SKM-1 treated with dmso at 0.1 percent for 144 hours (cell line): ENCODE data around the gene OBI1.
"Not testable (repeated sequence)": the region's sequence is repeated elsewhere in the genome, so short reads cannot be mapped to it uniquely, and the experiment has no call there.

Experiments
- DNase-seq: peaks from one replicate; lab custom pipeline; 2025; ENCODE audit not compliant: unreplicated experiment; lab: John Stamatoyannopoulos, UW

OBI1 gene

DNA sequence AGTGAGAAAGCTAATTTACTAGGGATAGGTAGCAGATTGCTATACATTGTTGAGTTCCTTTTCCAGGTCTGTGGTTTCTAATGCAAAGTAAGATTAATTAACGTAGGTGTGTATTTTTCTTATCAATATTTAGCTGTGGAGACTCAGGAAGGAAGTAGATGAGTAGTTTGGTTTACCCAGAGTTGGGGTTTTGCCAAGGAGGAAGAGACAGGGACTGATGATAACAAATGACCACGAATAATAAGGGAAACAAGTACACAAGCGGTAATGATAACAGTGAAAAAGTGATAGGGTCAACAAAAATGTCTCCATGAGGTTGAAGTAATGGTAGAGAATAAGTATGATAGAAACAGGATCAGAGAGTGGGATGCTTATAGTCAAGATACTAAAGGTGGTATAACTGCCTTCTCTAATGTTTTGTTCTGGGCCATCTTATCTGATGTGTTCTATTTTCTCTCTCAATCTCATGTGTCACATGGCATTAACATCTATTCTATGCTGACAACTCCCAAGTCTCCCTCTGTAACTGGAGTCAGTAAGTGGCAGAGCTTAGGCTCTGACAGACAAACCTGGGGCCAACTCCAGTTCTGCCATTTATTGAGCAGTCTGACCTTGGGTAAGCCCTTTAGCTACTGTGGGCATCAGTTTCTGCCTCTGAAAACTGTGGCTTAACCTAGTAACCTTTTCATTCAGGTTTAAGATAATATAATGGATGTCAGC, 8.8 kb downstream of the OBI1 start:
- no peak for DNase-seq

DNA sequence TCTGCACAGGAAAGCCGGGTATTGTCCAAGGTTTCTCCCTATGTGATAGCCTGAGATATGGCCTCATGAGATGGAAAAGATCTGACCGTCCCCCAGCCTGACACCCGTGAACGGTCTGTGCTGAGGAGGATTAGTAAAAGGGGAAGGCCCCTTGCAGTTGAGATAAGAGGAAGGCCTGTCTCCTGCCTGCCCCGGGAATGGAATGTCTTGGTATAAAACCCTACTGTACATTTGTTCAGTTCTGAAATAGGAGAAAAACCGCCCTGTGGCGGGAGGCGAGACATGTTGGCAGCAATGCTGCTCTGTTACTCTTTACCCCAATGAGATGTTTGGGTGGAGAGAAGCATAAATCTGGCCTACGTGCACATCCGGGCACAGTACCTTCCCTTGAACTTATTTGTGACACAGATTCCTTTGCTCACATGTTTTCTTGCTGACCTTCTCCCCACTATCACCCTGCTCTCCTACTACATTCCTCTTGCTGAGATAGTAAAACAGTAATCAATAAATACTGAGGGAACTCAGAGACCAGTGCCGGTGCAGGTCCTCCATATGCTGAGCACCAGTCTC, 11.8 kb downstream of the OBI1 start:
- not testable (repeated sequence) for DNase-seq

DNA sequence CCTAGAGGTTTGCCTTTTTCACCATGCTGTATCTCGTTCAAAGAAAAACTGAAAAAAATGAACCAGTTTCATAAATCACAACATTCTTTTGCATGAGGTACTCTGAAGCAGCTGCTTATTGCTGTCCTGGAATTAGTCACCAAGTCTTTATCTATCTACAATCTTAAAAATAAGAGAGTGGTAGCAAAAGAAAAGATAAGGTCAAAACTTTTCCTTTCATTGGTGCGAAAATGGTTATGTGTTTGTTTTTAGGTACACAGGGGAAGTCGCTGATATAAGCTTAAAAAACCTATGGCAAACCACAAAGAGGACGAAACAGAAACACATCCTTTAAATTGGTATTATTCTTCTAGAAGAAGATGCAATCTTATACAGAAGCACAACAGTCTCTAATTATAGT, 20.7 kb downstream of the OBI1 start:
- no peak for DNase-seq

DNA sequence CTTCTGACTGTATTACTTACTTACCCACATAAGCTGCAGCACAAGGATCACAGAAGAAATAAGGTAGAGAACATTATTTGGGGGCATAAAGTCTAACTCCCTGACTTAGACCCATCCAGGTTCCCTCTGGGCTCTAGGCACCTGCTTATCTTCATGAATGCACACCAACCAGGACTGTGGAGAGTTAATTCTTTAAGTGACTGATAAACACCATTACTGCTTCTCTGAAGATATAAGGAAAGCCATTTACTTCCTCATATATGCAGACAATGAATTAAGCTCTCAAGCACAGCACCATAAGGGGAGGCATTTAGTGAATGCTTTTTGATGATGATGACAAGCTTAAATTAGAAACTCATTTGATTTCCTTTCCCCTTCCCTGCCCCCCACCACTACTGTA, 22.5 kb downstream of the OBI1 start:
- DNase-seq, result no peak

DNA sequence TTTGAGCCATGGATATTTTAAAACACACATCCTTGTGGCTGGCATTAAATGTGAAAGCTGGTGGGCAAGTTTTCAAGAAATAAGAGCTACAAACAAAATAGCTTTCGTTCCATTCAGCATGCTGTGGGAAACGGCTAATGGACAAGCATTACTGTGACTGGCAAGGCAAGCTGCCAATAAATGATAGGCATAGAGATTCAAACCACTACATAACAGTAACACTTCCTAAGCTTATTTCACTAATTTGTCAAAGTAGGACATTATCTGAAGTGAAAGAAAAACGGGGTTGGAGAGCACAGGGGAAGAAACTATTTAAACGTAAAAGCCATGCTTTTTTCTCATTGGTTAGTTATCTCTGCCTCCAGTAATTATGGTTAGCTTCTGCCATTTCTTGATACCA, 26.0 kb downstream of the OBI1 start:
- DNase-seq, result no peak

DNA sequence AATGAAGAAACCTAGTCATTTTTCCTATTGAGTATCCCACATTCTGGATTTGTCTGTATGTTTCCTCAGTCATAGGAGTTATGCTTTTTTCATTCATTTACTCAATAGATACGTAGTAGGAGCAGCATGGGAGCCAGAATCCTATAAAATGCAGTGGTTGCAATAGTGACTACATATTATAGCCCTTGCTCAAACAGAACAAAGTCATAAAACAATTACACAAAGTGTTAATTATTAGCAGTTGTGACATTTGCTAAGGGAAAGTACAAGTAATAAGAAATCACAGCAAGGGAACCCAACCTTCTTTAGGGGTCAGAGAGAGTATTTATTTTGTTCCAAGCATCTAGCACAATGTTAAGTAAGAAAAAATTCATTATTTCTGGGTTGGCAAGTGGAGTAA, 27.9 kb downstream of the OBI1 start:
- DNase-seq, result no peak

DNA sequence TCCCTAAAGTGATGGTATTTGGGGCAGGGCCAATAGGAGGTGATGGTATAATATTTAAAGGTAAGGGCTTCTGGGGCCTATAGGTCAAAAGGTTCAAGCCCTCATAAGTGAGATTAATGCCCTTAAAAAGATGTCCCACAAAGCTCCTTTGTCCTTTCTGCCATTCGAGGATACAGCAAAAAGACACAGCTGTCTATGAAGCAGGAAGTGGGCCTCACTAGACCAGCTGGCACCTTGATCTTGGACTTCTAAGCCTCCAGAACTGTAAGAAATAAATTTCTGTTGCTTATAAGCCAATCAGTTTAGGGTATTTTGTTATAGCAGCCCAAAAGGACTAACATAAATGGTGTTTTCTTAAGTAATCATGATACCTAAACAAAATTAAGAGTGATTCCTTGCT, 28.4 kb downstream of the OBI1 start:
- no peak for DNase-seq

DNA sequence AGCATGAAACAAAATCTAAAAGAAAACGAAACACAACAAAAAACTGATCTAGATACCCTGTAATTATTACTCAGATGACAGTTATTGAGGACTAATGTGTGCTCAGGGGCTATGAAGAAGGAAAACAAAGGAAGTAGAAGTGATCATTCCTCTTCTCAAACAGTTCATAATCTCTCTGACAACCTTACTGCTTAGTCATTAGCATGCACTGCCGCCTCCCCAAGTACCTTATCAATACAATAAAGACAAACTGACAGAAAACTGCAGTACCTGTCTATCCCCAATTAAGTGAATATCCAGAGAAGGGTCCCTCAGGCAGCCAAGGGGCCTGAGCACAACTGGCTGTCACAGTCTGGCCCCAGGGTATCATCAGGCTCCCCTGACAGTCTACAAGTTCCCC, 33.6 kb downstream of the OBI1 start:
- no peak for DNase-seq

DNA sequence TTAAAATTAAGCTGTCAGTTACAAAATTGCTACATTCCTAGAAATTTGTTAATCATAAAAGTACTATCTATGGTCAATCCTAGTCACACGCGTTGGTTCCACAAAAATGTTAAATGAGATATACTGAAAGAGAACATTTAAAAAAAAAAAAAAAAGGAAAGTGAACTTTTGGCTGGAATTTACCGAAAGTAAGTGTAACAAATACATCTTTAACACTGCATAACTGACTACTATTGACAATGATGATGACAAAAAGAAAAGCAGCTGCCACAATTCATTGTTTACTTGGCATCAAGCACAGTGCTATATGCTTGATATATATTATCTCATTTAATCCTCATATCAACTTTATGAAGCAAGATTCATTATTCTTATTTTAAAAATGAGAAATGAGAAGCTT, 35.8 kb downstream of the OBI1 start:
- no peak for DNase-seq

DNA sequence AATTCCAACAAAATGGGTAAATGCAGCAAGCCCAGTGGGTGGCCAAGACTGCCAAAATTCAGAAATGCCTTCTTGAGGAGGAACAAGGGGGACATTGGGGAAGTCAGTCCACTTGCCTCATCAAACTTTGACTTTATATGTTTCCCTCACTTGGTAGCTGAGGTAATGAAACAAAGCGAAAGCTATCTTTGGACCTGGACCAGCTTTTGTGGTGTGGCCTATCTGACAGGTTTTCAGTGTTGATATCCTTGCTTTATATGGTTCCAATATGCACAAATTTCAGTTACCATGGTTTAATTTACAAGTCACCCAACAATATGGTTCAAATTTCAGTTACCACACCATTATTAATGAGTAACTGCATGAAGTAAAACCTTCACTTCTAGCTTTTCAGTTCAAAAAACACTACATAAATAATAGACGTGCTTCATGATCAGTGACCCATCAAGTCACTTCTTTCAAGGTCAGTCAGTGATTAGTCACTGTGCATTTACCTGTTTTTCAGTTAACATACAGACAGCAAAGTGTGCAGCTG, 38.0 kb downstream of the OBI1 start:
- no peak for DNase-seq

DNA sequence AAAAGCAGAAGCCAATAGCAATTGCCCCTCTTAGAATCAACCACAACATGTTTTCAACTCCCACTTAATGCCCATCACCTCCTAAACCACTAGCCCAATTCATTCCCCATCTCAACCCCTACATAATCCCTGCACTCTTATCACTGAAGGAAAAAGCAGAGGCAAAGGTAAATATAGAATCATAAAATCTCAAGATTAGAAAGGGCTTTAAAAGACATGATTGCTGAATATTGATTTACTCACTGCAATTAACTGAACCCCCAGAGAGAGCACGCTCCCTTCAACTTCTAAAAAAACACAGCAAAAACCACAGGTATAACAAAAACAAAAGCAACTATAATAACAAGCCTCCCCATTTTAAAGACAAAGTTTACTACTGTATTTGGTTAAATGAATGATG, 40.5 kb downstream of the OBI1 start:
- DNase-seq, result no peak

DNA sequence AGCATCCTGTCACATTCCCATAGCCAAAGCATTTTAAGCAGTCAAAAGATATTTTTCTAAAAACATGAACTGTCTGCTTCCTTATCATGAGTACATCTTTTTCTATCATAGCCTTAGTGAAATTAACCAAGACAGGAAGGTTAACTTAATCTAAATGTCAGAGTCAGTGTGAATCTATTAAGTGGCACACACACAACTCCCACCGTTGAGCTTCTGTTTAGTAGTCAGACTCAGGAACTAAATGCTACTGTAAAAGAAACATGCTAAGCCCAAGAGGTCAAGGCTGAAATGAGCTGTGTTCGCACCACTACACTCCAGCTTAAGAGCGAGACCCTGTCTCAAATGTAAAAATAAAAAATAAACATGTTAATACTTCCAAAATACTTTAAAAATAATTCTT, 47.9 kb downstream of the OBI1 start:
- no peak for DNase-seq

DNA sequence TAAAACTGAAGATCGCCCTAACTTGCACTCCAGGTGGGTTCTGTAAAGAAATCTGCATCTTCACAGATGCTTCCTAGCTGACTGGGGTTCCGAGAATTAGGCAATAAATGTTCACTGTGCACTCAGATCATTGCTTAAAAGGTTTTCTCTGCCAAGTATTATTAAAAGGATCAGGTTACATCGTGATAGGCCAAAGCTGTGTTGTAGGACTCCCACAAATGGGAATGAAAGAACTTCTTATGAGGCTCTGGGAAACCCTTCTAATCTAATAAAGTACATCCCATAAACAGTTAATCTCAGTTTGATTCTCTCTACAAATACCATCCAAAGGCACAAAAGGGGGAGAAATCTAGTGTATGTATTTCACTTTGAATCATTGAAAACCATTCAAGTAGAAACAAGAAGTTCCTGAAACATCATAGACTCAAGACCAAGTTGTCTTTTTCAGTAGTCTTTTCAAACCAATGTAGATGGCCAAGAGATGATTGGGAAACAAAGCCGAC, 48.5 kb downstream of the OBI1 start:
- no peak for DNase-seq

DNA sequence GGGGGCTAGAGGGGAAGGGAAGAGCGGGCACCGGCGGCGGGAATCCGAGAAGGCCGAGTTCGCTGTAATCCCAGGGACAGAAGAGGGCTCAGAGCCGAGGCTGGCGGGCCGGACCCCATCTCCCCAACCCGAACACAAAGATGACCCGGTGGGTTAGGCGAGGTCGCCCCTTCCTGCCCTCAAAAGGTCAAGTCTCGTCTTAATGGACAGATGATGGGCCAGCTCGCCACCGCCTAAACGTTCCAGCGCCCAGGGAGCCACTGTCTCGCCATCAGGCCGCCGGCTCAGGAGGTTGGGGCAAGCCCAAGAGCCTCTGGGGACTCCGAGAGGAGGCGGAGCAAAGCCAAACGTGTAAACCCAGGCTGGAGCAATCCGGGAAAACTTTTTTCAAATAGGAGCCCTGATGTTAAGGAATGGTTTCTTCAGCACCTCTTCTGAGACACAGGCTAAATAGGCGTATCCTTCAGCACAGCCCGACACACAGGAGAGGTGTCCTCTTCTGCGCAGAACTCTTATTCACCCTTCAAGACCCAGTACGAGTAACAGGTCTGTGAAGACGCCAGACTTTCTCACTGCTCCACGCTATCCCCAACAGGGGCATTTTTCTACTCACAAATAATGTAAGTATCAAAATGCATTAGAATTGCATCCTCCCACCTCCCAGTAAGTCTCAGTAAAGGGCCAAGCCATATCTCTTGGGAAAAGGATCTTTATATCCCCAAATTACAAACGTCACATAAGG, 49.3 kb downstream of the OBI1 start:
- no peak for DNase-seq

DNA sequence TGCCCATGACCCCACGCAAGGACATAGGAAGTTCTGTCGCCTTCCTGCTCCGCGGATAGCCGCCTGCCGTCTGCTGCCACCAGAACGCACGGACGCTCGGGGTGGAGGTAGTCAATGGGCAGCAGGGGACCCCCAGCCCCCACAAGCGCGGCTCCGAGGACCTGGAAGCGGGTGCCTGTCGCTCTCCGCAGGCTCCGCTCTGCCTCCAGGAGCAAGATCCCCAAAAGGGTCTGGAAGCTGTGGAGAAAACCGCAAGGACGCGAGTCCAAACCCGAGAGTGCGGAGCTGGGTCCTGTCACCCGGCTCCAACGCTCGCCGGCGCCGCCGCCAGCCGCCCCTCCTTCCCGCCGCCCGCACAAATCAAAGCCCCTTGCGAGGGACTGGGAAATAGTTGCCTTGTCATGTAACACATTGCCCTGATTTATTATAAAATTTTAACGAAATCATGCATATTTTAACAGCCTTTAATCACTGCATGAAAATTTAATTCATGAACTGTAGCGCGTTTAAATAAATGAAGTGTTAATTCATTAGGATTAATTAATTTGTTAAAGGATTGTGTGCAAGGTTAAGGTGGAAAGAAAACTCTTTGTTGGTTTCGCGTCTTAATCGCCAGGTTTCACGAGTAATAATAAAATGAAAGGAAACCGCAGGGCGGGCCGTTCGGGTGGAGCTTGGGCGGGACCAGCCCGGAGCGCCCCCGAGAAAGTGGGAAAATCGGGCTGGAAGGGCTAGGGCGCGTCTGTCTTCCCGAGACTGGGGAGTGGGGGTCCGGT, 50.1 kb downstream of the OBI1 start:
- no peak for DNase-seq

DNA sequence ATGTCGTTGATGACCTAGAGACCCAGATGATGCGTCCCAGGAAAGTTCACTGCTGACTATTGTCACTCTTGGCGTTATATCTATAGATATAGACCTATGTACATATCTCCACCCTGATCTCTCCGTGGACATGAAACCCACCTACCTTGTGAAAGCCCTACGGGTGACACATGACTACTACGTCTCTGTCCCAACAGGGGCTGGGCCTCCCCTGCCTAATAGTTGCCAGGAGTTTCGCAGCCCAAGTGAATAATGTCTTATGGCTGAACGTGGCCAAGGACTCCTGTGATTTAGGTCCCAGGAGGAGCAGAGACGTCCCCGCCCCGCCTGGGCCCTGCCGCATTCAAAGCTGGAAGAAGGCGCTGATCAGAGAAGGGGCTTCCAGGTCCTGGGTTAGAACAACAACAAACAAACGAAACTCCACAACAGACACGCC, 50.7 kb downstream of the OBI1 start:
- DNase-seq, result no peak

DNA sequence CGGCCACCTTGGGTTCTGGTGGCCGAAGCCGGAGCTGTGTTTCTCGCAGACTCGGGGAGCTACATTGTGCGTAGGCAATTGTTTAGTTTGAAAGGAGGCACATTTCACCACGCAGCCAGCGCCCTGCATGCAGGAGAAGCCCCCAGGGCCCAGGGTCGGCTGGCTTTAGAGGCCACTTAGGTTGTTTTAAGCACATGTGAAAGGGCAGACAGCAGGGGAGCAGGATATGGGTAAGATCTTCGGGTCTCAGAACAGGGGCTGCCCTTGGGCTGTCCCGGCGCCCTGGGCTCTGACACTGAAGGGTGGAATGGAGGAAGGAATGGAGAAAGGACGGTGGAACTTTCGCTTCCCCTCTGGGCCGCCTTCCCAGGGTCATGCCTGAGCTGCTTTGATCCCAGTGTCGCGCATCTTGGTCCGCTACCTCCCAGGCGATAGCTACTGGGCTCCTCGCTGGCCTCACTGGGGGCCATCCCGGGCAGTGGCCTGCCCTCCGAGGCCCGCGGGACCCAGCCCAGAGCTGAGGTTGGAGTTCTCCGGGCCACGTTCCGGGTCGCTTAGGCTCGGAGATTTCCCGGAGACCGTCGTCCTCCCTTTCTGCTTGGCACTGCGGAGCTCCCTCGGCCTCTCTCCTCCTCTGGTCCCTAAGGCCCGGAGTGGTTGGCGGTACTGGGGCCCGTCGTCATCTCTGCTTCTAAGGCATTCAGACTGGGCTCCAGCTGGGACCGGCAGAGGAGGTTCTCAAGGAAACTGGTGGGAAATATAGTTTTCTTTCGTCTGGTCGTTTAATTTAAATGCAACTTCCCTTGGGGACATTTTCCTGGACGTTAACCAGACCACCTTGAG, 51.3 kb downstream of the OBI1 start:
- no peak for DNase-seq

DNA sequence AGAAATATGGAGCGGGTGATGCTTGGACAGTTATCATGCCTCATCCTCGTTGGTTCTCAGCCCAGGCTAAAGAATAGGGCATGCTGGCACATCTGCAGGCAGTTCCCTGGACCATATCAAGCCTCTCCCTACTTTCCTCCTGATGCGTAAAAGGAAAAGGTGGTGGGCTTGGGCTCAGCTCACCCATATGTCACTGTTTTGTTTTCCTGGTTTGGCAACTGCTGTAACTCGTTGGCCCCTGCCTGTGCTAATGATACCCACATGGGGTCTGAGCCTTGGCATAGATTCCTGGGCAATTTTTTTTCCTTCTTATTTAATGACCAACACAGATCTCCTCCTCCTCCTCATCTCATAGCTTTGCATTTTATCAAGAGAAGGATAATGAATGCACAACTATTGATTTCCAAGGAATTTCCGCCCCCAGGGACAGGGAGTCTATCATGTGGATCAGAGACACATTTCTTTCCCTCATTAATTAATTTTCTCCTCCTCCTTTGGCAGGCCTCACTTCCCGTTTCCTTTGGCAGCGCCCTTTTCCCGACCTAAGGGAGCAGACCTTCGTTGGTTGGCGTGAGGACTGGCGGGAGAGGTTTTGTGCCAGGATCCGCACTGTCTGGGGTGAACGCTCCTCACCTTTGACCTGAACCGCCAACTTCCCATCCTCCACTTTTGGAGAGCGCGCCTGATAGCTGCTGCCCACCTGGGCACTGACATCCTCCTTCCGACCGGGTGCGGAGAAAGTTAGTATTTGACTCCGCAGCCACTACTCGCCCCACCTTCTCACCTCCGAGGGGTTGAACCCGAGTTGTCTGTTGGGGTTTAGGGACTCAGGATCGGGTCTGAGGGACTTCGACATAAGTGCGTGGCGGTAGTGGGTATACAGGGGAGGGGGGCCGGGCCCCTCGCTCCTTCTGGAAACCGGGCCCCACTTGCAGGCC, 52.2 kb downstream of the OBI1 start:
- no peak for DNase-seq
